ENCODE data around the gene ZDHHC14.

The ZDHHC14 gene

DNA sequence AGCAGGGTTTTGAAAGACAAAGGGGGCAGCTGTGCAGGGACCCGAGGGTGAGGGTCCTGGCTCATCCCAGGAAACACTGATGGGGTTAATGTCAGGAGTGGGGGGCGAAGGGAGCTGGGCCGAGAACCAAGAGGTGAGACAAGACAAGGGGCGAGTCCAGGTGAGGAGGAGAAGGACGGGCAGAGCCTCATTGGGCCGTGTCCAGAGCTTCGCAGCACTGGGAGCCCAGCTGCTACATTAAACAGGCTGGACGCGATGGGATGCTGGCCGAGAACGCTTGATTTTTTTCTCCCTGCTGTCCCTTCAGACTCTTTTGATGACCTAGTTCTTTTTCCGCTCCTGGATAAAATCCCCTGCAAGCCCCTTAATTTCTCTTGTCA is 269.3 kb downstream of the ZDHHC14 start:
- Histone ChIP-seq H3K27ac (replicated peaks; ENCODE audit: low read length) (no peak overlapping the region), H3K79me1 (ENCODE audit: low read depth, low read length) (no peaks in the 10 kb centered on the region), H3K4ac (ENCODE audit: low read length) (no peak overlapping the region), H3K9me3 (replicated peaks in 1 of 2; ENCODE audit: control insufficient read depth in 2 of 2, insufficient read depth in 1 of 2, low read depth in 1 of 2, low read length in 2 of 2) (no peaks in the 10 kb centered on the region), H2BK15ac (ENCODE audit: low read length) (no peak overlapping the region), H2BK120ac (ENCODE audit: low read depth, low read length) (peak overlapping the region; percentile 16), H3K4me2 (ENCODE audit: insufficient read depth, low read length, poor library complexity, severe bottlenecking) (no peak overlapping the region), H3K27me3 (ENCODE audit: control insufficient read depth in 3 of 3, insufficient read depth in 3 of 3, low read depth in 1 of 3, low read length in 3 of 3) (no peaks in the 10 kb centered on the region), H3K23ac (ENCODE audit: low read depth, low read length, poor library complexity) (no peak overlapping the region), H3K18ac (ENCODE audit: low read length) (no peak overlapping the region), H2BK12ac (ENCODE audit: low read length) (peak overlapping the region; percentile 53), H4K8ac (ENCODE audit: low read depth, low read length) (no peak overlapping the region), H3K14ac (ENCODE audit: low read length) (no peak overlapping the region), H3K36me3 (replicated peaks in 1 of 2; ENCODE audit: control insufficient read depth in 2 of 2, insufficient read depth in 2 of 2, low read length in 2 of 2) (peaks cover 0 to 1% of the 10 kb centered on the region in 2 donors), H2AK5ac (ENCODE audit: low read depth, low read length) (no peak overlapping the region), H2BK5ac (ENCODE audit: low read length) (peak overlapping the region; percentile 25), H3K9ac (ENCODE audit: low read depth, low read length, poor library complexity) (no peak overlapping the region), H3K4me1 (ENCODE audit: control insufficient read depth in 2 of 2, insufficient read depth in 1 of 2, low read depth in 1 of 2, low read length in 2 of 2) (peaks cover 0 to 6% of the 10 kb centered on the region in 2 donors), H3K4me3 (ENCODE audit: low read length in 2 of 2) (no peak overlapping the region), H4K91ac (ENCODE audit: low read depth, low read length, poor library complexity) (no peak overlapping the region), H2AFZ (ENCODE audit: low read length) (no peak overlapping the region)
- DNase-seq (ENCODE audit: low spot score): no peak
- no CpG with 5 or more reads among the region's 12 CpGs for WGBS, 2 donors (ENCODE audit: extremely low coverage in 2 of 2, insufficient read length in 2 of 2, insufficient replicate concordance in 1 of 2)

DNA sequence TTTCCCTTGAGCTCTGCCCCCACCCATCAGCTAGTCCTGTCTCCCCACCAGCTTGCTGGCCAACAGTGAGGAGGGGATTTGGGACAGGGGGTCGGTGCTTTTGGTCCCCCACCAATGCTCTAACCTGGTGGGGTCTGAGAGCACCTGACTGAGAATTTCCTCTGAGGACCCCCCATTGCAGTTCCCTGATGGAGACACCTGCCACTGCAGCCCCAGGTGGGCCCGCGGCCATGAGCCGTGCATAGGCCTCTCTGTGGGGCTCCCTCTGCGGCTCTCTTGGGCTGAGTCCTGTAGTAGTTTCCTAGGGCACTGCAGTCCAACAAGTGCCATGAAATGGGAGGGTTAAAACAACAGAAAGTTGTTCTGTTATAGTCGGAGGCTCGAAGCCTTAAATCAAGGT is 269.8 kb downstream of the ZDHHC14 start:
- Histone ChIP-seq H3K4ac (ENCODE audit: low read length) (no peak overlapping the region), H3K4me2 (ENCODE audit: insufficient read depth, low read length, poor library complexity, severe bottlenecking) (no peak overlapping the region), H3K23ac (ENCODE audit: low read depth, low read length, poor library complexity) (no peak overlapping the region), H3K36me3 (replicated peaks in 1 of 2; ENCODE audit: control insufficient read depth in 2 of 2, insufficient read depth in 2 of 2, low read length in 2 of 2) (peaks cover 0 to 1% of the 10 kb centered on the region in 2 donors), H2AK5ac (ENCODE audit: low read depth, low read length) (no peak overlapping the region), H3K9me3 (replicated peaks in 1 of 2; ENCODE audit: control insufficient read depth in 2 of 2, insufficient read depth in 1 of 2, low read depth in 1 of 2, low read length in 2 of 2) (no peaks in the 10 kb centered on the region), H3K4me3 (ENCODE audit: low read length in 2 of 2) (no peak overlapping the region), H3K79me1 (ENCODE audit: low read depth, low read length) (no peaks in the 10 kb centered on the region), H3K27ac (replicated peaks; ENCODE audit: low read length) (no peak overlapping the region), H2BK120ac (ENCODE audit: low read depth, low read length) (no peak overlapping the region), H3K18ac (ENCODE audit: low read length) (no peak overlapping the region), H3K14ac (ENCODE audit: low read length) (no peak overlapping the region), H2BK5ac (ENCODE audit: low read length) (no peak overlapping the region), H2AFZ (ENCODE audit: low read length) (no peak overlapping the region), H3K9ac (ENCODE audit: low read depth, low read length, poor library complexity) (no peak overlapping the region), H3K4me1 (ENCODE audit: control insufficient read depth in 2 of 2, insufficient read depth in 1 of 2, low read depth in 1 of 2, low read length in 2 of 2) (peaks cover 0 to 6% of the 10 kb centered on the region in 2 donors), H4K91ac (ENCODE audit: low read depth, low read length, poor library complexity) (no peak overlapping the region), H4K8ac (ENCODE audit: low read depth, low read length) (no peak overlapping the region), H3K27me3 (ENCODE audit: control insufficient read depth in 3 of 3, insufficient read depth in 3 of 3, low read depth in 1 of 3, low read length in 3 of 3) (no peaks in the 10 kb centered on the region), H2BK12ac (ENCODE audit: low read length) (peak overlapping the region; percentile 76), H2BK15ac (ENCODE audit: low read length) (no peak overlapping the region)
- WGBS, 2 donors (ENCODE audit: extremely low coverage in 2 of 2, insufficient read length in 2 of 2, insufficient replicate concordance in 1 of 2): no CpG with 5 or more reads among the region's 7 CpGs
- no peak for DNase-seq (ENCODE audit: low spot score)

DNA sequence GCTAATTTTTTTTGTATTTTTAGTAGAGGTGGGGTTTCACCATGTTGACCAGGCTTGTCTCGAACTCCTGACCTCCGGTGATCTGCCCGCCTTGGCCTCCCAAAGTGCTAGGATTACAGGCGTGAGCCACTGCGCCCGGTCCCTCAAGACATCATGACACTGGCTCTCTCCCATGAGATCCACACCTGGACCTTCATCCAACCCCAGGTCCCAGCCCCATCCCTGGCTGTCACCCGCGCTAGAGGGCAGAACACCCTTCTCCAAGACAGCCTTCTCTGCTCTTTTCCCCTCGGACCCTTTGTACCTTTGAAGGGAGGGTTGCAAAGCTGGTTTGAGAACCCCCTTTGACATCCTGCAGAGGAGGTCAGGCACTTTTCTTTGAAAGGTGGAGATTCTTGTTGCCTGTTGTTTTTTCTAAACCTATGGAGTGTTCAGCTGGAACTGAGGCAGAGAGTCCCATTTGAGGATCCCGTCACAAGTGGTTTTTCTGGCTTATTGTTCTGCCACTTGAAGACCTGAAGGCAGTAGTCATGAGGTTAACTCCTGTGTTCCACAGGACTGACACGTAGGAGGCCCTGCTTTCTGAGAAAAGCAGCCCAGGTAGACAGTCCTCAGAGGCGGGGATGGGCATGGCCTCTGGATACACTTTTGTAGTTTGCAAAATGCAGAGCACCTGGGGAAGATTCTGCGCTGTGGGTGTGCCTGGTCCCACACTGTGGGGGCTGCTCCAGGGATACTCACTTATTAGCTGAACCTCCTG is 270.9 kb downstream of the ZDHHC14 start:
- H3K9ac ChIP-seq (ENCODE audit: low read depth, low read length, poor library complexity): no peak overlapping the region

DNA sequence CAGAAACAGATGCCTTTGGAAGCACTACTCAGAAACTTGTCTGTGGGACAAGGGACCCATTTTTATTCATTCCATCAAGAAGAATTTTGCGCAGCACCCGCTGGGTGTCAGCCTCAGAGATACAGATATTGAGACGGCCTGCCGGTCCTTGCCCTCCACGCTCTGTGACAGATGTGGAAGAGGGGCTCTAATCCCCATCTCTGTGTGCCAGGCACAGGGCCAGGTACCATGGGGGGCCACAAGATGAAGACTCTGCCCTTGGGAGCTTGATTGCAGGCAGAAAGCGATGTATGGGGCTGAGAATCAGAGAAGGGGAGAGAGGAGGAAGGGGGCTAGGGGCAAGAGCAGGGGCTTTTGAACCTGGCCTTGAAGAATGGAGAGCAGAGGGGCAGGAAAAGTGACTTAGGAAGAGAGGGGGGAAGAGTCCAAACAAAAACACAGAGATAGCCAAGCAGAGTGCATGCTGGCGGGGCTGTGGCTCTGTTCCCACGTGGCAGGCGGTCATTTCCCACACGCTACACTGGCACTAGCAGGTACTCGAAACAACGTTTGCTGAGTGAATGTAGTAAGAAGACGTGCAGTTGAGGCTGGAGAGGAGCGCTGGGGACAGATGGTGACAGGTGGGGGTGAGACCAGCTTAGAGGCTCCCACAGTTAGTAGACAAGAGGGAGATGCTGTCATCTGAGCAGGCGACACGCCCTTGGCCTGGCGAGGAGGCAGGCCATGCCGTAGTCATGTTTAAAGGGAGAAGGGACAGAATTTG is 271.8 kb downstream of the ZDHHC14 start:
- Histone ChIP-seq H3K79me1 (ENCODE audit: low read depth, low read length) (no peaks in the 10 kb centered on the region), H2BK5ac (ENCODE audit: low read length) (no peak overlapping the region), H2BK12ac (ENCODE audit: low read length) (no peak overlapping the region), H3K4me3 (ENCODE audit: low read length in 2 of 2) (no peak overlapping the region), H2AFZ (ENCODE audit: low read length) (no peak overlapping the region), H3K23ac (ENCODE audit: low read depth, low read length, poor library complexity) (peak overlapping the region; percentile 12), H3K4me2 (ENCODE audit: insufficient read depth, low read length, poor library complexity, severe bottlenecking) (no peak overlapping the region), H3K4ac (ENCODE audit: low read length) (no peak overlapping the region), H4K91ac (ENCODE audit: low read depth, low read length, poor library complexity) (no peak overlapping the region), H3K27ac (replicated peaks; ENCODE audit: low read length) (no peak overlapping the region), H3K27me3 (ENCODE audit: control insufficient read depth in 3 of 3, insufficient read depth in 3 of 3, low read depth in 1 of 3, low read length in 3 of 3) (no peaks in the 10 kb centered on the region), H3K18ac (ENCODE audit: low read length) (no peak overlapping the region), H3K9ac (ENCODE audit: low read depth, low read length, poor library complexity) (peak overlapping the region; percentile 14), H3K14ac (ENCODE audit: low read length) (no peak overlapping the region), H3K4me1 (ENCODE audit: control insufficient read depth in 2 of 2, insufficient read depth in 1 of 2, low read depth in 1 of 2, low read length in 2 of 2) (peaks cover 0 to 6% of the 10 kb centered on the region in 2 donors), H2BK15ac (ENCODE audit: low read length) (peak overlapping the region; percentile 31), H2BK120ac (ENCODE audit: low read depth, low read length) (no peak overlapping the region), H2AK5ac (ENCODE audit: low read depth, low read length) (no peak overlapping the region), H4K8ac (ENCODE audit: low read depth, low read length) (no peak overlapping the region), H3K36me3 (replicated peaks in 1 of 2; ENCODE audit: control insufficient read depth in 2 of 2, insufficient read depth in 2 of 2, low read length in 2 of 2) (peaks cover 0 to 1% of the 10 kb centered on the region in 2 donors), H3K9me3 (replicated peaks in 1 of 2; ENCODE audit: control insufficient read depth in 2 of 2, insufficient read depth in 1 of 2, low read depth in 1 of 2, low read length in 2 of 2) (no peaks in the 10 kb centered on the region)
- no peak for DNase-seq (ENCODE audit: low spot score)
- WGBS, 2 donors (ENCODE audit: extremely low coverage in 2 of 2, insufficient read length in 2 of 2, insufficient replicate concordance in 1 of 2): no CpG with 5 or more reads among the region's 18 CpGs

More for the DNA sequence above, 270.9 kb downstream of the ZDHHC14 start:
- no CpG with 5 or more reads among the region's 13 CpGs for WGBS, 2 donors (ENCODE audit: extremely low coverage in 2 of 2, insufficient read length in 2 of 2, insufficient replicate concordance in 1 of 2)
- peaks cover 0 to 1% of the 10 kb centered on the region in 2 donors for H3K36me3 ChIP-seq (replicated peaks in 1 of 2; ENCODE audit: control insufficient read depth in 2 of 2, insufficient read depth in 2 of 2, low read length in 2 of 2)
- no peaks in the 10 kb centered on the region for H3K27me3 ChIP-seq (ENCODE audit: control insufficient read depth in 3 of 3, insufficient read depth in 3 of 3, low read depth in 1 of 3, low read length in 3 of 3)
- no peak overlapping the region for H3K4me3 ChIP-seq (ENCODE audit: low read length in 2 of 2)
- no peak overlapping the region for H4K91ac ChIP-seq (ENCODE audit: low read depth, low read length, poor library complexity)
- H2BK12ac ChIP-seq (ENCODE audit: low read length): no peak overlapping the region
- no peak overlapping the region for H2BK15ac ChIP-seq (ENCODE audit: low read length)
- no peak overlapping the region for H3K4ac ChIP-seq (ENCODE audit: low read length)
- peaks cover 0 to 6% of the 10 kb centered on the region in 2 donors for H3K4me1 ChIP-seq (ENCODE audit: control insufficient read depth in 2 of 2, insufficient read depth in 1 of 2, low read depth in 1 of 2, low read length in 2 of 2)
- H3K18ac ChIP-seq (ENCODE audit: low read length): no peak overlapping the region
- H2BK120ac ChIP-seq (ENCODE audit: low read depth, low read length): no peak overlapping the region
- no peak overlapping the region for H3K14ac ChIP-seq (ENCODE audit: low read length)
- no peak for DNase-seq (ENCODE audit: low spot score)
- no peak overlapping the region for H3K23ac ChIP-seq (ENCODE audit: low read depth, low read length, poor library complexity)
- H4K8ac ChIP-seq (ENCODE audit: low read depth, low read length): no peak overlapping the region
- H3K9me3 ChIP-seq (replicated peaks in 1 of 2; ENCODE audit: control insufficient read depth in 2 of 2, insufficient read depth in 1 of 2, low read depth in 1 of 2, low read length in 2 of 2): no peaks in the 10 kb centered on the region
- H2BK5ac ChIP-seq (ENCODE audit: low read length): no peak overlapping the region
- no peak overlapping the region for H2AK5ac ChIP-seq (ENCODE audit: low read depth, low read length)
- no peak overlapping the region for H2AFZ ChIP-seq (ENCODE audit: low read length)
- no peaks in the 10 kb centered on the region for H3K79me1 ChIP-seq (ENCODE audit: low read depth, low read length)
- no peak overlapping the region for H3K4me2 ChIP-seq (ENCODE audit: insufficient read depth, low read length, poor library complexity, severe bottlenecking)
- H3K27ac ChIP-seq (replicated peaks; ENCODE audit: low read length): no peak overlapping the region
